Measurements from ENCODE around the gene DLG5.

The DLG5 gene

GRCh38 chr10:77915319-77916105, 11.0 kb downstream of the DLG5 start:
- no peak for DNase-seq (ENCODE audit: extremely low read depth in 1 of 2, low read depth in 1 of 2)

DNA sequence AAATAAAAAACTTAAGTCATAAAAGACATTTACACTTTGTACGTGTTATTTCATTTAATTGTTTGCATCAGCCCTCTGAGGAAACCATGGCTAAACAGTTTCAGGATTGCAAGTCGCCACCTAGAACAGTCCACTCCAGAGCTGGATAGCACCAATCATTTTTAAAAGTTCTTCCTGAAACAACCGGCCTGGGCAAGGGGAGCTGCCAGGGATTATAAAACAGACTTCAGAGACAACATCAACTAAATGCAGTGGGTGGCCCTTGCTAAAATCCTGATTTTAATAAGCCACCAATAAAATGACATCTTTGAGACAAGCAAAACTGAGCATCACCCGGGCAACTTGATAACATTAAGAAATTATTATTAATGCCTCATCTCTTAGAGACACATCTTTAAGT, 13.5 kb downstream of the DLG5 start:
- DNase-seq (ENCODE audit: extremely low read depth in 1 of 2, low read depth in 1 of 2) = no peak

DNA sequence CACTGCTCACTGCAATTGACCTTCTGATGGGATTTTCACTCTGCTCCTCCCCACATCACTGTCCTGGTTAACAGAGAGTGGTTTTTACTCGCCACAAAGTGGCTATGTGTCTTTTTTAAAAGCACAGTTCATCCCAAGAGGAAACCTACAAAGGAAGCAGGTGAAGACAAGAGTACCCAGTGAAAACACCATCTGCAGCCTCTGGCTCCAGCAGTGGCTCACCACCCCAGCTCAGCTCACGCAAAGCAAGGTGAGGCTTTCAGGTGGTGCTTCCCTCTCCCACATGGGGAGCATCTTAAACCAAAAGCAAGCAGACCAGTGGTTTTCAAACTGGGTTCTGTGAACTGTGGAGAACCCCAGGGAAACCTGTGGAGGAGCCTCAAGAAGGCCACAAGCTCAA, 14.0 kb downstream of the DLG5 start:
- DNase-seq (ENCODE audit: extremely low read depth in 1 of 2, low read depth in 1 of 2) = no peak

- no peak for DNase-seq (ENCODE audit: extremely low read depth in 1 of 2, low read depth in 1 of 2)
Measured at GRCh38 chr10:77911535-77912123, 14.9 kb downstream of the DLG5 start.

- DNase-seq (ENCODE audit: extremely low read depth in 1 of 2, low read depth in 1 of 2) = no peak
Measured at GRCh38 chr10:77910524-77911145, 15.9 kb downstream of the DLG5 start.

- no peak for DNase-seq (ENCODE audit: extremely low read depth in 1 of 2, low read depth in 1 of 2)
Measured at GRCh38 chr10:77909749-77910375, 16.7 kb downstream of the DLG5 start.

- DNase-seq (ENCODE audit: extremely low read depth in 1 of 2, low read depth in 1 of 2) = no peak
Measured at GRCh38 chr10:77909021-77909748, 17.4 kb downstream of the DLG5 start.

DNA sequence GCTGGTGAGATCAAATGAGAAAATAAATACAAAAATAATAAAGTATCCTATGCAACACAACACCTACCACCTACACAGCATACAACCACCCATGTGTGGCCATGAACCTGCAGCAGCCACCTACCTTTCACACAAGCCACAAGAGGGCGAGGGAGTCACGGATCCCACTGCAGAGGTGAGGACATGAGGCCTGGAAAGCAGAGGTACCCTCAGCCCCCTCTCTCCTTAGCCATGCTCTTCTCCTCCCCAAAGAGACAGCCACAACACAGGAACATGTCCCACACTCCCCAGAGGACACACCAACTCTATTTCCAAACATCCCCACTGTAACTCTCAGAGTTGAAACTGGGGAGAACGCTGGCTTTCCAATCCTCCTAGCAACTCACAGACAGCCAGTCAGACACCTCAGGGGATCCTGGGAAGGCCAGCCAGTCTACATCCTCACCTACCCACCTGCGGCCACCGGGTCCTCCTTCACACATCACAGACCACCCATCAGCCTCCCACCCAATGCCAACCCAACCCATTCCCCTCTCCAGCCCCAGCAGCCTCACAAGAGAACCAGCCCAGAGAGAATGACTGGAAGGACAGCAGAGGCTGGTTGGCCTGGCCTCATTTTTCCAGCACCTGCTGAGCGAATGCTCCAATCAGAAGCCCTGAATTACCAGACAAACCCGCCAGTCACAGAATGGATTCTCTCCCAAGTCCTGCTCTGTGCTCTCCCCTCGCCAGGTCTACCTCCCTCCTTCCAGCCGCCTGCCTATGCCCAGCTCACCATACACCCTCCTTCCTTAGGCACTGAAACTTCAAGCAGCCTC, 18.4 kb downstream of the DLG5 start:
- DNase-seq (ENCODE audit: extremely low read depth in 1 of 2, low read depth in 1 of 2) = no peak

DNA sequence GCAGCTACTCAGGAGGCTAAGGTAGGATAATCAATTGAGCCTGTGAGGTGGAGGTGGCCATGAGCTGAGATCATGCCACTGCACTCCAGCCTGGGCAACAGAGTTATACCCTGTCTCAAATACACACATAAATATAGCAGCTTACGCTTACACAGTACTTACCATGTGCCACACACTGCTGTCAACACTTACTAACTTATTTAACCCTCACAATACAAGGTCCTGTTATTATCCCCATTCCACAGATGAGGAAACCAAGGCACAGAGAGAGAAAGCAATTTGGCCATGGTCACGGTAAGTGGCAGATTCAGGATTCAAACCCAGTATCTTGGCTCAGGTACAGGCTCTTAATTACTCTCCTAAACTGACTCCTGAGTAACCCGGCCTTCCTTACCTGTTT, 19.1 kb downstream of the DLG5 start:
- no peak for DNase-seq (ENCODE audit: extremely low read depth in 1 of 2, low read depth in 1 of 2)

DNA sequence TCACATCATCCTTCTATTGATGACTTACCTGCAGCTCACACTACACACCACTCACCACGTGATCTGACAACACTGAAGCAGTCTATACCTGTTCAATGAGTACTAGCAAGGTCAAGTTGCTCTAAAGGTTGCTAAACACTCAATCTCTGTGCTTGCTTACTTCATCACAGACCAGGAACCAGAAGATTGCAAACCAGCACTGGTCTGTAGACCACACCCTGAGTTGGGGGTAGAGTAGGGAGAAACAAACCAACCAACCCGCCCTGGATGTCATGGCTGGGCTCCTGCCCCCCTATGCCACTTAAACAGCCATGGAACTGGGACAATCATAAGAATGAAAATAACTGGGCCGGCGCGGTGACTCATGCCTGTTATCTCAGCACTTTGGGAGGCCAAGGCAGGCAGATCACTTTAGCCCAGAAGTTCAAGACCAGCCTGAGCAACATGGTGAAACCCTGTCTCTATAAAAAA, 19.6 kb downstream of the DLG5 start:
- DNase-seq (ENCODE audit: extremely low read depth in 1 of 2, low read depth in 1 of 2) = no peak

- DNase-seq (ENCODE audit: extremely low read depth in 1 of 2, low read depth in 1 of 2) = no peak
Measured at GRCh38 chr10:77905781-77906180, 20.8 kb downstream of the DLG5 start.

DNA sequence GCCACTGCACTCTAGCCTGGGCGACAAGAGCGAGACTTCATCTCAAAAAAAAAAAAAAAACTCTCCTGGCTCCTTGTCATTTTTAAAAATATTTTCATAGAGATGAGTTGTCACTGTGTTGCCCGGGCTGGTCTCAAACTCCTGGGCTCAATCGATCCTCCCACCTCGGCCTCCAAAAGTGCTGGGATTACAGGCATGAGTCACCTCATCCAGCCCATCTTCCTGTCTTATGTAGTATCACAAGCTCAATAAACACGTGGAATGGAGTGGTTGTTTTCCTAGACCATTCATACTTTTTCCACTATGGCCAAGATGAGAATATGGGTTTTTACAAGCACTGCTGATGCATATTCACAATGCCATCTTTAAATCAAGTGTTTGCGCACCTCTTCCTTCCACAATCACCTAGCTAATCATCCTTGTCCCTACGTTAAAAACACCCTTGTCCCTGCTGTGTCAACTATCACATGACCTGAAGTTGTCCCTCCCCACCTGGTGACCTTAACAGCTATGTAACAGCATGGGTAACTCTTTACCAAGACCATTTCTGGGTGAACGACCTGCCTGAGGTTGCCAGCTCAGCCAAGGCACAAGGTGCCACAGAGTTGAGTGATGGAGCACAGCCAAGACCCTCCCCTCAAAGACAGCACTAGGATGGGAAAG, 21.3 kb downstream of the DLG5 start:
- DNase-seq (ENCODE audit: extremely low read depth in 1 of 2, low read depth in 1 of 2) = no peak

- no peak for DNase-seq (ENCODE audit: extremely low read depth in 1 of 2, low read depth in 1 of 2)
Measured at GRCh38 chr10:77904100-77904840, 22.3 kb downstream of the DLG5 start.

GRCh38 chr10:77902159-77902558, 24.4 kb downstream of the DLG5 start:
- DNase-seq (ENCODE audit: extremely low read depth in 1 of 2, low read depth in 1 of 2) = no peak

DNA sequence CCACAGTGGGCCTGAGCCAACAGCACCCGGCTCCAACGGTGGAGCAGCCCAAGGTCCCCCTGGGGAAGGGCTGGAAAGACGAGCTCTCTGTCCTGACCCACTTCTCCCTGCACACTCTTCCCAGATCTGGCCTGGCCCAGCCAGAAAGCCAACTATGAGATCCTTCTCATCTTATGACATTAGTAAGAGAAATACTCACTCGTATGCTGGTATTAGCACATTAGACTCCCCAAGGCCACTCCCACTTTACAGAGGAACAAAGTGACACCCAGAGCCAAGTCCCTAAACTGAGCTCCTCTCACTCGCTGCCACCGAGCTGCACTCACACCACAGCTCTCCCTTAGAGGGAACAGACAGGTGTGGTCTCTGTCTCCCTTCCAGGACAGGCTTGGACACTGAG, 24.8 kb downstream of the DLG5 start:
- no peak for DNase-seq (ENCODE audit: extremely low read depth in 1 of 2, low read depth in 1 of 2)

GRCh38 chr10:77899690-77900089, 26.9 kb downstream of the DLG5 start:
- no peak for DNase-seq (ENCODE audit: extremely low read depth in 1 of 2, low read depth in 1 of 2)

DNA sequence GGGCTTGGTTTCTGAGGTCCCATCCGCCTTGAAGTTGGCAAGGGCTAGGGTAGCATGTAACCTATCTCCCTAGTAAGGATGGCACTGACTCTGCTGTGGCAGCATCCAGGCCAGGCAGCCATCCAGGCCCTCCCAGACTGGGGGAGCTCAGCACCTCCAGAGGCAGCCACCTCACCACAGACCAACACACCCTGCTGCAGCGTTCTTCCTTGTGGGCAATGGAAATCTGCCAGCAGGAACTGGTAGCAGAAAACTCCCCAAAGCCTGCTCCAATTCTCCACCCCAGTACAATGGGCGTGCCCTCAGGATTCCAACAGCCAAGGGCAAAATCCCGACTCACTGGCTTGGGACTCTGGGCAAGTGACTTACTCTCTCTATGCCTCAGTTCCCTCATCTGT, 27.5 kb downstream of the DLG5 start:
- DNase-seq (ENCODE audit: extremely low read depth in 1 of 2, low read depth in 1 of 2) = no peak

DNA sequence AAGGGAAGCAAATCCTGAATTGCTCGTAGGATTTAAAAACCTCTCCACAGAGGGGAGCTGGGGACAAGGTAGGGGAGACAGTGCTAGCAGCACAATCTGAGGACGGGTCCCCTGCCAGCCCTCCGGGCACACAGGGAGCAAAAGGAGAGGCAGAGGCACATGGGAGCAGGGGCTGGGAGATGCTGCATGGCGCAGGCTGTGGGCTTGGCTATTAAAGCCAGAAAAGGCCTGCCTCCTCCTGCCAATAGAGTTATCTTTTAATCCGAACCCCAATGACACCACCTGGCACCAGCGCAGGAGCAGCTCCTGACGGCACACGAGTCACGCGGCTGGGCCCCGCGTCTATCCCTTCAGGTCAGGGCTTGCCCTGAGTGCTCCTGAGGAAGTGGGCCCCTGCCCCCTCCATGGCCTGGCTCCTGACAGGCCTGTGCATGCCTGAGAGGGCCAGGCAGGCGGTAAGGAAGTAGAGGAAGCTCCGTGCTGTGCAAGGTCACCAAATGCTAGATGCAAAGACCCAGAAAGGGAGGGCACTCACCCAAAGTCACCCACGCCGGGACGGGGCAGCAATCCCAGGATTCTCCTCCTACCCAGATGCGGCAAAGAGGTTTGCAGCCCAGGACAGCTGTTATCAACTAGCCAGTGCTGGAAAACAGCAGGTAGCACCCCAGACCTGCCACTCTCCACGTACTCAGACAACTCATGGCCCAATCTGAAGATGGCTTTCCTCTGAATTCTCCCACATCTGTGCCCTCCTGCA, 28.1 kb downstream of the DLG5 start:
- no peak for DNase-seq (ENCODE audit: extremely low read depth in 1 of 2, low read depth in 1 of 2)
